NCI-H1048 (cell line): Measurements from ENCODE around the gene INPP5A.
"Not testable (repeated sequence)": the region's sequence is repeated elsewhere in the genome, so short reads cannot be mapped to it uniquely, and the experiment has no call there.

Experiments used
- DNase-seq: peaks from one replicate; lab custom pipeline; 2025; lab: John Stamatoyannopoulos, UW

The INPP5A gene

DNA sequence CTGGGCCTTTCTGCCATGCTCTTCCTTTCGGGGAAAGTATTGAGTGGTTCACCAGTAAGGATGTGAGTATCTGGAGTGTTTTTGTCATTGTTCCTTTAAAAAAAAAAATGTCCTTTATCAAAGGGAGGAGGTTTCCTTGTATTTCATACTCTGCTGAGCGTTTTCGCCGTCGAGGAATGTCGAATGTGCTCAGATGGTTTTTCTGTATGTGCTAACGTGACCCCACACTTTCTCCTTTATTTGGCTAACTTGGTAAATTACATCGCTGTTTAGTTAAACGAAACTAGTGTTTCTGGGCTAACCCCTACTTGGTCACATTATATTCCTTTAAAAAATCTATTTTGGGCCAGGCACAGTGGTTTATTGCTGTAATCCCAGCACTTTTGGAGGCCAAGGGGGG lies 45.9 kb downstream of the INPP5A start:
- DNase-seq = no peak

DNA sequence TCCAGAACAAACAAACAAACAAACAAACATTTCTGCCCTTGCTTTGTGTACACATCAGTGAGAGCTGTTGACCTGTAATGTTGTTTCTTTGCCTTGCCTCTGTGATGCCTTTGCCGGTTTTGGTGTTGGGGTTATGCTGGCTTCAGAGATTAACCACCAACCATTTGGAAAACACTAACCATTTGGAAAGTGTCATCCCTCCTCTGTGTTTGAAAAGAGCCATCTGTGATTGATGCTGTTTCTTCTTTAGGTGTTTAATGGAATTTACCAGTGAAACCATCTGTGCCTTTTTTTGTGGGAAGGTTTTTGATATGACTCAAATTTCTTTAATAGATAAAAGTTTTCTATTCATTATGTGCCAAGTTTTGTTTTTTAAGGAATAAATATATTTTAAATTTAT lies 46.5 kb downstream of the INPP5A start:
- DNase-seq = no peak

DNA sequence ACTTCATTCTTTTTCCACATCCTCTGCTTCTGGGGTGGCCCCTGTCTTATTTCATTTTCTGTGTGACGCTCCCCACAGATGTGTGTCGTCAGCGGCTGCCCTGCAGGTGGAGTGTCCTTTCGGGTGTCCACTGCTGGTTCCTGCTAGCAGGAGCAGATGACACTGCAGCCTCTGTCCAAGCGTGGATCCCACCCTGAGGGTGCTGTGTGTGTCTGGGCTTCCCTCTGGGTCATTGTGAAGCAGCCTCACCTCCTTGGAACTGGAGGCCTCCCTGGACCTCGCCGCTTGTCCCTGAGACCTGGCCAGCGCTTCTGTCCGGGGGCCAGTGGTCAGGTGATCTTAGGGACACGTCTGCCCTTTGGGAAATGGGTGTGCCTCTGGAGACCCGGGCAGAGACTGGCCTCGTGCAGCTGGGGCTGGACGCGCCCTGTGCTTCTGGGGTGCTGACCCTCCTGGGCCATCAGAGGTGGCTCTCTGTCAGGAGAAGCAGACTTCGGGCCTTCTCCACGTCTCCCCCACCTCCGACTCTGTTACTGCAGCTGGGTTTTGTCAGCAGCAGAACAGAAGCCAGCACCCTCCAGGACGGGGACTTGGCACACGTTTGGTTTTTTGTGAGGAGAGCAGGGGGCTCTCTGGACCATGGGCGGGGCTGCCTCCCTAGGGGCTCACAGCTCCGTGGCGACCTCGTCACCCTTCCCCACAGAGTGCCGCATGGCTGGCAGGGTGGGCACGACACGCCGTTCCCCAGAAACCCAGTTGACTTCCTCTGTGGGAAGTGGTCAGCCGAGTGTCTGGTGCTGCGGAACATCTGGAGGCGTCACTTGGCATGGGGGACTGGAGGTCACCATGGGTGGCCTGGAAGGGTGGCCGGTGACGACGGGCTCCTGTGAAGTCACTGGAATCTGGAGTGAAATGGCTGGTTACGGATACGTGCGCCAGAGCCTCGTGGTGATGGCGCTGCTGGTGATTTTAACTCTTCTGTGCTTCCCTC lies 48.4 kb downstream of the INPP5A start:
- no peak for DNase-seq

DNA sequence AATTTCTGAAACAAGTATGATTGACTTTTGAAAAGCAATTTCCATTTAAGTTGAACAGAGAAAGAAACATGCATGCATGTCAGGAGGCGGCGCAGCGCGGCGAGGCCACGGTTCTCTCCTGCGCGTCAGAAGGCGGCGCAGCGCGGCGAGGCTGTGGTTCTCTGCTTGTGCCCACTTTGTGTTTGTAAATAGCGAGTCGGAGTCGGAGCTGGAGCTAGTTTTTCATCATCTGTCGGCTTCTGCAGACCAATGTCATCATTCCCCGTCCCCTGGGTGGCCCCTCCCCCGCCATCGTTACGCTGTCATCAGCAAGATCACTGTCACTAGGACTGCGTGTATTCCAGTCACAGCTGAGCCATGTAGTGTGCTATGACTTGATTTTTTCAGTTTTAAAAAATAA lies 49.2 kb downstream of the INPP5A start:
- DNase-seq = no peak

DNA sequence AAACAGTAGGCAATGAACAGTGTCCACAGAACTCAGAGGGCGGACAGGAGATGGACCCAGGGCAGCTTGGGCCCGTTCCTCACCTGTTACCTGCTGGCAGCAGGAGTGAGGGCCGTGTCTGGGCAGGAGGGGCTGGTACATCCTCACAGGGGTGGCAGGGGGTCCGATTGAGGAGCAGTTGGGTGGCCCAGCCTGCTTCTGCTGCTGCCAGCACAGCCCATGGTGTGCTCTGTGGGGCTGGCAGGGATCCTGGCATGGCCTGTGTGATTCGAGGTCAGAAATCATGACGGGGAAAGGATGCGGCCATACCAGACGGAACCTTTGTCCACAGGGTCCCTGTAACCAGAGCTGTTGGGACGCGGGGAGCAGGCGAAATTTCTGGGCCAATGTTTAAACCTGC lies 49.6 kb downstream of the INPP5A start:
- DNase-seq = no peak

DNA sequence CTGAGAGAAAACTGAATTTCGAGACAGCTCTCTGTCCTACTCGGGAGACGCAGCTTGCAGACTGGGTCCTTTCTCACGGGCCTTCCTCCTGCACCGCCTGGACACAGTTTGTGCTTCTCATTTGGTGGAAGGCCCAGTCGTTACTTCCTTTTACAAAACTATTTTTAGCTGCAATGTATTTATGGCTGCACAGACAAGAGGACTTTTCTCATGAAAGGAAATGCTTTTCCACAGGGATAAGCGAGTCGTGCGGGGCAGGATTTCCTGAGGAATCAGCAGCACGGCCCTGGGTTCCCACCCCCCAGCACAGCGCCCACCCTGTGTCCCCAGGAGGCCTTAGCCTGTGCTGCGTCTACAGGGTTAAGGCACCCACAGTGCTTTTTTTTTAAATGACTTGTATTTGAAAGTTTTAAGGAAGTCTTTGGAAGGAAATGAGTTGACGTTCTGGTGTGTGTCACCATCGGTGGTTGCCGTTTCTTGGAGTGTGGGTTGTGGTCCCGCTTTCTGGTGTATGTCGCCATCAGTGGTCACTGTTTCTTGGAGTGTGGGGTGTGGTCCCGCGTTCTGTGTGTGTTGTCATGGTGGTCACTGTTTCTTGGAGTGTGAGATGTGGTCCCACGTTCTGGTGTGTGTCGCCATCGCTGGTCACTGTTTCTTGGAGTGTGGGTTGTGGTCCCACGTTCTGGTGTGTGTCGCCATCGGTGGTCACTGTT lies 50.9 kb downstream of the INPP5A start:
- no peak for DNase-seq

DNA sequence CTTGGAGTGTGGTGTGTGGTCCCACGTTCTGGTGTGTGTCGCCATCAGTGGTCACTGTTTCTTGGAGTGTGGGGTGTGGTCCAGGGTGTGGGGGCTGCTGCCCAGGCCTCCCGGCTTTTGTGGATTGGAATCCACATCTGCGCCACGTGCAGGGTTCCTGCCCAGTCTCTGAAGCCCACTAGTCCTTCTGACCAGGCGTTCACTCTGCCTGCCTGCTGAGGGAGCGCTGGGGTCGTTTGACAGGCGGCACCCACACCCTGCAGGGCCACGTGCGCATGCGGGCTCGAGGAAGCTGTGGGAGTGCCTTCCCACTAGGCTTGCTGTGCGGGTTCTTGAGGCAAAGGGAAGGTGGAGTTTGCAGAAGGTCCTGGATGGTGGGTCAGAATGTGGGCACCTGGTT lies 51.4 kb downstream of the INPP5A start:
- no peak for DNase-seq

DNA sequence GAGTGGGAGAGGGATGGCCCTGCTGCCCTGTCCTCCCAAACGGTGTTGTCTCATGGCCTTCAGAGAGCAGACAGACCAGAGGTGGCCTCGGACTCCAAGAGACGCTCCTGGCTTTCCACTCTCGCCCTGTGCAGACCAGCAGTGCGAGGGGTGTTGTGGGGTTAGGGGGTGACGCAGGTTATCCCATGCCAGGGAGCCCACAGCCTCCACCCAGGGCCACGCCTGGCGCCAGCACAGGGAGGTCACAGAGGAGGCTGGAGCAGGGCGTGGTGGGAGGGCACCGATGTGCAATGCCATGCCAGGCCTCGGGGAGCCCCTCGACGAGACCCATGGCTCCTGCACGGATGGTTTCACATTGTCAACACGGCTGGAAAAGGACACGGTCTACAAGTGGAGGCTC lies 52.1 kb downstream of the INPP5A start:
- DNase-seq = no peak

DNA sequence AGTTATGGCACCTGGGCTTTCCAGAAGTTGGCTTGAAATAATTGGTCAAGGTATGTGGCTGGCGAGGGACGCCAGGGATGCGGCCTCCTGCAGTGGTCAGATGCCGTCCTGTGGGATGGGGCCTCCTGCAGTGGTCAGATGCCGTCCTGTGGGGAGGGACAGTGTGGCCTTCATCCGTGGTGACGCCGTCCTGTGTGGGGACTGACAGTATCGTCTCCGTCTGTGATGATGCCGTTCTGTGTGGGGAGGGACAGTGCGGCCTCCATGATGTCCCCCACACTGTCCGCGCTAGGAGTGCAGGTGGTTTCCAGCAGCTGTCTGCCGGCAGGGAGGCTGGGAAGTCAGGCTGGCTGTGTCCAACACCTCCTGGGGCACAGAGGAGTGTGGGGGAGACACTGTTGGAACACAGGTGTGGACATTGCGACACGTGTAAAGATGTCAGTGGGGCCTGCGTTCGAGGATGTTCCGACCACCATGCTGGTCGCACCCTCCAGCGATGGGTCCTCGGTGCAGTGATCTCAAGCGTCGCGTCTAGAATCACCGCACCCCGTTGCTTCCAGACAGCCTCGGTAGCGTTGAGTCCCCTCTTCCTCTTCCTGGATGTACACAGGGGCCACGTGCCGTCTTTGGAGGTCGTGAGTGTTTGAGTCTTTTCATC lies 52.6 kb downstream of the INPP5A start:
- no peak for DNase-seq

DNA sequence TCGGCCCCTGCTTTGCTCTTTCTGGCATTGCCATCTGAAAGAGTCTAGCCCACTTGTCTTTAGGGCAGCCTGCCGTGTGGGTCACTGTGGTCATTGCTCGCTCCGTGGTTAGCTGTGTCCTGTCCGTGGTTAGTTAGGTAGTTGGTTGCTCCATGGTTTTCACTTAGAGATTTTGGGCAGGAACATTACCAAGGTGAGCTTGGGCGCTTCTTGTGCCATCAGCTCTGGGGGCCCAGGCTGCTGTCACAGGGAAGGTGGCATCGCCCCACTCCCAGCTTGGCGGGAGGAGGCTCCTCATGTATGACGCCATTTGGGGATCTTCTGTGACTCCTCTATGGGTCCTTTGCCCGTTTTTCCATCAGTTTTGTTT lies 53.1 kb downstream of the INPP5A start:
- no peak for DNase-seq

DNA sequence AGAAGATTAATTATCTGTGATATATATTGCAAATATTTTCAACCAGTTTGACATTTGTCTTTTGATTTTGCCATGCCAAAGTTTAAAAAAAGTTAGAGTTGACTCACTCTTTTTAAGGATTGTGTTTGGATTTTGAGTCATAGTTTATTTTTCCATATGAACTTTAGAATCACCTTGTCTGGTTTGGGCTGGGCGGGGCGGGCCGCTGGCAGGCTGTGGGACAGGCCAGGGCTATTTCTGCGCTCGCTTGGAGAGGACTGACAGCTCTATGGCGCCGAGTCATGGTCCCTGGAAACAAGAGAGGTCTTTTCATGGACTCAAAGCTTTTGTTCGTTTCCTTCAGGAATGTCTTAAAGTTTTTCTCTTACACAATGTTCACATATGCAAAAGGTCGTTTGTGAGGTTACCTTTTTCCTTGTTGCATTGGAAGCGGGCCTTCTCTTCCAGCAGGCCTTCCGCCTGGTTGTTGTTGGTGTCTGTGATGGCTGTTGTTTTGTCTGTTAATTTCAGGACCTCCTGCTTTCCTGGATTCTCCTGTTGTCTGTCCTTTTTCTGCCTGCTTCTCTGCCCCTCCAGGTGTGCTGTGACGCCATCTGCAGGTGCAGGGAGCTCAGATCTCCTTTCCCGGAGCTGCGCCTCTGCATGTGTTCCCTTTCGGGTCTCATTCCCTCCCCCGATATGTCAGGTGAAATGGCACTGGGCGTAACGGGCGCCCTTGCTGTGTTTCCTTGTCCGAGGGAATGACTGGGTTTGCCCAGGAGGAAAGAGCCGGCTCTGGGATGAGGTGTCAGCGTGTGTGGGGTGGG lies 53.8 kb downstream of the INPP5A start:
- DNase-seq = no peak

DNA sequence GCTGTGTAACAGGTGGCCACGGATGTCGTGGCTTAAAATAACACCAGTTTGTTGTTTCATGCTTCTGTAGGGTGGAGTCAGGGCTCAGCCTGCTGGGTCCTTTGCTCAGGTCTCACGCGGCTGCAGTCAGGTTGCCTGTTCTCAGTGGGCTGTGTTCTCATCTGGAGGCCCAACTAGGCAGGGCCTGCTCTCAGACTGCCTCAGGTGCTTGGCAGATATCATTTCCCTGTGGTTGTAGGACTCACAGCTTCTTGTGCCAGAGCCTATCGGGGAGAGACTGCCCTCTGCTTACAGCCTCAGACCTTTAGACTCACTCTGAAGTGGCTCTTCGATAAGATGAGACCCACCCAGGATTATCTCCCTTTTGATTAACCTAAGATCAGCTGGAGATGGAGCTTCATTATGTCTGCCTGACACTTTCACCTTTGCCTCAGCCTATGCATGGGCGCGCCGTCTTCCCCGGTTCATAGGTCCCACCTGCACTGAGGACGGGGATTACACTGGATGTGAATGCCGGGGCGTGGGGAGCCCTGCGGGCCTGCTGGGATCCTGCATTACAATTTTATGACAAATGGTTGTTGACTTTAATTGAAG lies 55.3 kb downstream of the INPP5A start:
- DNase-seq = no peak

DNA sequence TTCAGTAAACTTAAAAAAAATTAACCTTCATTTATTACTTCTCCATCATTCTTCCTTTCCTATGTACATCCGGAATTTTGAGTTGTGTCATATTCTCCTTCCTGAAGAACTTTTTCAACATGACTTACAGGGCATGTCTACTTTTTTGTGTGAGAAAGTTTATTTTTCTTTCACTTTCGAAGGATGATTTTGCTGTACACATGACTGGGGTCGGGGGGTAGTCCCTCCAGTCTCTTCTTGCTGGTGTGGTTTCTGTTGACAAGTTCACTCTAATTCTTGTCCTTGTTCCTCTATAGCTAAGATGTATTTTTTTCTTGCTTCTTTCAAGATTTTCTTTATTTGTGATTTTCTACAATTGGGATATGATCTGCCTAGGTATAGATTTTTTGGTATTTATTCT lies 55.8 kb downstream of the INPP5A start:
- DNase-seq = no peak

DNA sequence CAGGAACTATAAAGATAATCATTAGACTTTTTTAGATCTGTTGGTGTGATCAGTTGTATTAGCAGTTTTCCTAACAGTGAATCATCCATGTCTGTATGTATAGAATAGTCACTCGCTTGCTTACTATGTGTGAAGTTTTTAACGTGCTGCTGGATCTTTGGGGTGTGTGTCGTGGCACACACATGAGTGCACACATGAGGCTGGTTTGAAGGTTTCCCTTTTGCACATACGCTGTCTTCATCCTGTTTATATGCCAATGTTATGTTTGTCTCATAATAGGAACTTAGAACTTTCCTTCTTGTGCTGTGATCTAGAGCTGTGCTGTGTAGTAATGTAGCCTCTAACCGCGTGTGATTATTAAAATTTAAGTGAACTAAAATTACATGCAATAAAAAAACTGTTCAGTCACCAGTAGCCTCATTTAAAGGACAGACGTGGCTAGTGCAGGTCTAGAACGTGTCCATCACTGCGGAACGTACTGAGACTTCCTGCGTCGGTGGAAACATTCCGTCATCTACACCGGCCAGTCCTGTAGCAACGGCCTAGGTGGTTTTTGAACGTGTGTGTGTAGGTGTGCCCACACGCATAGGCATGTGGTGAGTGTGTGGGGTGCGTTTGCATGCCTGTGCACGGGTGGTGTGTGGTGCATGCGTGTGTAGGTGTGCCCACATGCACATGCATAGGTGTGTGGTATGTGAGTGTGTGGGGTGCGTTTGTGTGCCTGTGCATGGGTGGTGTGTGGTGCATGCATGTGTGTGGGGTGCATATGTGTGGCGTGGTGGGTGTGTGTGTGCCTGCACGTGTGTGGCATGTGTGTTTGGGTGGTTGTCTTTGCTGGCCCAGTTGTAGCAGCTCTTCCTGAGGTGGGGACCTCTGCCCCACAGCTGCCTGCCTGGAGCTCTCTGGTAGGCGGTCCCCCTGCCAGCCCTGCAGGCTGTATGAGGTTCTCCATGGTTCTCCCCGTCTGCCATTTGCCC lies 56.6 kb downstream of the INPP5A start:
- no peak for DNase-seq

DNA sequence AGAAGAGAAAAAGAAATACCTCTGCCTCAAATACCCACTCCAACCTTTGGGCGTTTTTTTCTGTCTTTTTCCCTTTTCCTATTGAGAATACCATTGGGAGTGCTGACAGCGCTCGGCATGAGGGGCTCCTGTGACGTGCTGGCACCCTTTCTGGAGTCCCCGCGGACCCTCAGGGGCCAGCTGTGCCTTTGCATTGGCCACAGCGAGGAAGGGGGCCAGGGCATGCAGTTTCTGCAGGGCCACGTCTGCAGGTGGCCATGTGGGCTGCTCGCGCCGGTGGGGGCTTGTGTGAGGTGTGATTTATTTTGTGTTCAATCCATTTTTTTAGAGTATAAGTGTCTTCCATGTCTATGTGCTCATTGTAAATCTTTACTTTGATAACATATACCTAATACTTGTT lies 57.4 kb downstream of the INPP5A start:
- no peak for DNase-seq

DNA sequence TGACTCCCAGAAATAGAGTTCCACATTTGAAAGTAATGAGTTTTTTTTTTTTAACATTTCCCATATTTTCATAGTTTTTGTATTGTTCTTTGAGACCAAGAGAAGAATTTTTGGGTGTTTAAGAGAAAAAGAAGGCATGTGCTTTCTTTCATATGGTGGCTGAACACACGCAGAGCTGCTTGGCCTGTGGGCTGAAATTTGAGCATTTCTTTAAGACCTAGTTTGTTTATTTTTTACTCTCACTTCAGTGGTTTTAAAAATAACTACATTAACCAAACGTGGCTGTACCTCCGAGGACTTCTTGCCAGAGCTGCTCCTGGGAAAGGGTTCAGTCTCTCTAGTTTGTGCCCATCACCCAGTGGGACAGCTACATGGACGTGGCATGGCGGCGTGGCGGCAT lies 58.3 kb downstream of the INPP5A start:
- no peak for DNase-seq

DNA sequence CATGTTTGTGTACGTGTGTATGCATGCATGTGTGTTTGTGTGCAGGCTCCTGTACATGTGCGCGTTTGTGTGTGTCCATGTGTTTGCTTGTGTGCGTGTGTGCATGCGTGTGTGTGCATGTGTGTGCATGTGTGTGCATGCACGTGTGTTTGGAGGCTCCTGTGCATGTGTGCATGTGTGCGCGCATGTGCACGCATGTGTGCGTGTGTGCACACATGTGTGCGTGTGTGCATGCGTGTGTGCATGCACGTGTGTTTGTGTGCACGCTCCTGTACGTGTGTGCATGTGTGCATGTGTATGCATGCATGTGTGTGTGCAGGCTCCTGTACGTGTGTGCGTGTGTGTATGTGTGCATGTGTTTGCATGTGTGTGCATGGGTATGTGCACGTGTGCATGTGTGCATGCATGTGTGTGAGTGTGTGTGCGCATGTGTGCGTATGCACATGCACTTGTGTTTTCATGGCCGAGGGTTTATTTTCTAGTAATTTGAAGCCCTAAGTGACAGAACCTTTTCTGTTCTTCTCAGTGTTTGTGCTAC lies 59.2 kb downstream of the INPP5A start:
- no peak for DNase-seq

DNA sequence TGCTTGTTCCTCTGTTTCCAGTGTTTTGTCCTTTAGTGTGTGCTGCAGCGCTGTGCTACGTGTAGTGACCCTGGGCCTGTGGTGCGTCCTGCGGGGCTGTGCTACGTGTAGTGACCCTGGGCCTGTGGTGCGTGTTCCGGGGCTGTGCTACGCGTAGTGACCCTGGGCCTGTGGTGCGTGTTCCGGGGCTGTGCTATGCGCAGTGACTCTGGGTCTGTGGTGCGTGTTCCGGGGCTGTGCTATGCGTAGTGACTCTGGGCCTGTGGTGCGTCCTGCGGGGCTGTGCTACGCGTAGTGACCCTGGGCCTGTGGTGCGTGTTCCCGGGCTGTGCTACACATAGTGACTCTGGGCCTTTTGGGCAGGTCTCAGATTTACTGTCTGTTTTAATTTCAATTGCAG lies 60.1 kb downstream of the INPP5A start:
- DNase-seq = no peak

DNA sequence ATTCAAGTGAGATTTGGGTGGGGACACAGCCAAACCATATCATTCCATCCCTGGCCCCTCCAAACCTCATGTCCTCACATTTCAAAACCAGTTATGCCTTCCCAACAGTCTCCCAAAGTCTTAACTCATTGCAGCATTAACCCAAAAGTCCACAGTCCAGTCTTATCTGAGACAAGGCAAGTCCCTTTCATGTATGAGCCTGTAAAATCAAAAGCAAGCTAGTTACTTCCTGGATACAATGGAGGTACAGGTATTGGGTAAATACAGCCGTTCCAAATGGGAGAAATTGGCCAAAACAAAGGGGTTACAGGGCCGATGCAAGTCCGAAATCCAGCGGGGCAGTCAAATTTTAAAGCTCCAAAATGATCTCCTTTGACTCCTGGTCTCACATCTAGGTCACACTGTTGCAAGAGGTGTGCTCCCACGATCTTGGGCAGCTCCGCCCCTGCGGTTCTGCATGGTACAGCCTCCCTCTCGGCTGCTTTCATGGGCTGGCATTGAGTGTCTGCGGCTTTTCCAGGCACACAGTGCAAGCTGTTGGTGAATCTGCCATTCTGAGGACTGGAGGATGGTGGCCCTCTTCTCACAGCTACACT lies 61.5 kb downstream of the INPP5A start:
- not testable (repeated sequence) for DNase-seq

DNA sequence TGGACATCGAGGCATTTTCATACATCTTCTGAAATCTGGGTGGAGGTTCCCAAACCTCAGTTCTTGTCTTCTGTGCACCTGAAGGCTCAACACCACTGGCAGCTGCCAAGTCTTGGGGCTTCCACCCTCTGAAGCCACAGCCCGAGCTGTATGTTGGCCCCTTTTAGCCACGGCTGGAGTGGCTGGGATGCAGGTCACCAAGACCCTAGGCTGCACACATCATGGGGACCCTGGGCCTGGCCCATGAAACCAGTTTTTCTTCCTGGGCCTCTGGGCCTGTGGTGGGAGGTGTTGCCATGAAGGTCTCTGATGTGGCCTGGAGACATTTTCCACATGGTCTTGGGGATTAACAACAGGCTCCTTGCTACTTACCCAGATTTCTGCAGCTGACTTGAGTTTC lies 62.1 kb downstream of the INPP5A start:
- DNase-seq = no peak
